ENCODE results near the gene ACTMAP. TPM values are rescaled to one million over a fixed set of nuclear protein-coding genes. Genes with fewer than 3 reads are reported as not detected.
A peak's percentile ranks its signal among the peaks of the same experiment; 100 is the strongest.

The ACTMAP gene
- 27.7 and 31.5 TPM in 2 replicates for total RNA-seq (2021)
- long read RNA-seq, transcript C19orf54-201 (6 exons, 2,753 nt): major isoform, 6 of 65 reads
- long read RNA-seq, partial matches to known transcripts: 20 of 65 reads
- long read RNA-seq, other reads (novel, unspliced or antisense): 36 of 65 reads

- Histone ChIP-seq H3K79me2 (ENCODE audit: insufficient read depth, low read length) (peaks cover 28% of the 10 kb centered on the region; the same call in 1 of the 2 replicates), H2BK120ac (ENCODE audit: low read depth, low read length, poor library complexity, severe bottlenecking) (peak within 1 kb of the TSS; percentile 98), H3K56ac (ENCODE audit: insufficient read length, low read depth, low read length) (peak within 1 kb of the TSS; percentile 95), H4K8ac (replicated peaks; ENCODE audit: insufficient read length, low read depth, low read length) (peak within 1 kb of the TSS; percentile 78), H3K27ac (ENCODE audit: insufficient read length, low read depth, low read length) (peak within 1 kb of the TSS; percentile 93), H4K5ac (ENCODE audit: insufficient read length, low read depth, low read length) (peak within 1 kb of the TSS; percentile 94), H3K27me3 (ENCODE audit: insufficient read depth, low read length) (no peaks in the 10 kb centered on the region), H3K9me3 (ENCODE audit: control insufficient read depth, low read depth, low read length) (no peaks in the 10 kb centered on the region), H2BK5ac (ENCODE audit: insufficient read length, low read length) (peak within 1 kb of the TSS; percentile 71), H3K23me2 (ENCODE audit: insufficient read length, low read depth, low read length, poor library complexity, severe bottlenecking) (peaks cover 9% of the 10 kb centered on the region), H3K14ac (ENCODE audit: insufficient read depth, low read length) (peak within 1 kb of the TSS; percentile 100), H3K4me1 (ENCODE audit: insufficient read depth, low read length) (peaks cover 2% of the 10 kb centered on the region; the same call in 1 of the 2 replicates), H2BK15ac (ENCODE audit: low read depth, low read length) (no peak within 1 kb of the TSS), H3K4ac (ENCODE audit: low read depth, low read length) (peak within 1 kb of the TSS; percentile 71), H2BK12ac (ENCODE audit: insufficient read length, low read depth, low read length) (peak within 1 kb of the TSS; percentile 77), H3K18ac (ENCODE audit: insufficient read length, low read depth, low read length) (peak within 1 kb of the TSS; percentile 100), H2AK5ac (ENCODE audit: insufficient read length, low read length) (no peak within 1 kb of the TSS), H3K79me1 (ENCODE audit: insufficient read depth, low read depth, low read length, poor library complexity, severe bottlenecking) (no peaks in the 10 kb centered on the region), H3K9ac (ENCODE audit: extremely low read depth, insufficient read length, low read length) (peak within 1 kb of the TSS; percentile 99), H2BK20ac (ENCODE audit: low read depth, low read length, poor library complexity, severe bottlenecking) (no peak within 1 kb of the TSS), H3T11ph (ENCODE audit: low read length) (peak within 1 kb of the TSS; percentile 86), H3K4me2 (ENCODE audit: insufficient read depth, insufficient read length, low read length) (peak within 1 kb of the TSS; percentile 85), H4K91ac (ENCODE audit: insufficient read length, low read depth, low read length) (peak within 1 kb of the TSS; percentile 82), H2AFZ (ENCODE audit: low read length) (no peak within 1 kb of the TSS), H3K23ac (ENCODE audit: insufficient read length, low read depth, low read length) (no peak within 1 kb of the TSS), H4K20me1 (ENCODE audit: control insufficient read depth, insufficient read depth, insufficient read length) (no peaks in the 10 kb centered on the region)
- Mint-ChIP-seq H3K4me1 (peaks cover 29 to 39% of the 10 kb centered on the region in 2 experiments), H3K36me3 (ENCODE audit: insufficient read depth in 1 of 3, low read depth in 3 of 3) (peaks cover 31 to 40% (median 32%) of the 10 kb centered on the region in 3 experiments), H3K4me3 (peak within 1 kb of the TSS; percentile 95 to 98), H3K27me3 (ENCODE audit: low read depth) (no peaks in the 10 kb centered on the region; the same call in none of the 2 replicates), H3K27ac (peak within 1 kb of the TSS; percentile 99), H3K9me3 (peaks cover 0 to 3% of the 10 kb centered on the region in 2 experiments; a peak in 1 of 5 replicates)
- DNase-seq: peak; percentile 100
- TF ChIP-seq CTCF (conservative IDR thresholded peaks at IDR 0.05): no peak
- no CpG with 5 or more reads among the region's 43 CpGs for WGBS (ENCODE audit: extremely low coverage, insufficient read length, low lambda C conversion rate)
Measured at GRCh38 chr19:40750058-40750873, at the start of gene ACTMAP. Gene ACTMAP, minus strand, starts transcription at chr19:40750477. Its CDS starts 674 bp downstream, at chr19:40749803.

Measured in H9 (cell line).